CD8-positive, alpha-beta memory T cell (primary cell): ENCODE data around the gene CXXC1. TPM values are rescaled to one million over a fixed set of nuclear protein-coding genes. Genes with fewer than 3 reads are reported as not detected.
"Not testable (repeated sequence)": the region's sequence is repeated elsewhere in the genome, so short reads cannot be mapped to it uniquely, and the experiment has no call there.

Source experiments
- CTCF ChIA-PET: fragments of 350-600 bp; sonication (Branson Sonifier 250); formaldehyde crosslinking; loops from one replicate; lab custom pipeline; 2021; ENCODE audit warnings: antibody characterized with exemption; lab: Charles Lee
- POLR2A ChIA-PET: fragments of 350-600 bp; sonication (Branson Sonifier 250); formaldehyde crosslinking; loops from one replicate; lab custom pipeline; 2021; ENCODE audit warnings: antibody characterized with exemption; lab: Charles Lee
- DNase-seq, 5 donors: peaks; one replicate each; pipeline versions ENCODE4 v3.0.0 to v3.0.0-alpha.2; 2020 to 2022; ENCODE audit warnings: mixed read lengths in 1 of 5
- H3K27ac ChIP-seq: one replicate; pipeline ENCODE4 v1.7.0; 2013; ENCODE audit warnings: low read depth, mild to moderate bottlenecking, low read length, moderate library complexity
- H3K27me3 ChIP-seq: 2 replicates; pipeline ENCODE4 v1.7.0; 2013; ENCODE audit warnings: low read length, mild to moderate bottlenecking; ENCODE audit not compliant: insufficient read depth, poor library complexity, severe bottlenecking
- H3K36me3 ChIP-seq: 2 replicates; pipeline ENCODE4 v1.7.0; 2013; ENCODE audit warnings: mild to moderate bottlenecking, low read length, moderate library complexity; ENCODE audit not compliant: insufficient read depth
- H3K4me1 ChIP-seq: 2 replicates; pipeline ENCODE4 v1.7.0; 2013; ENCODE audit warnings: mild to moderate bottlenecking, low read length, moderate library complexity; ENCODE audit not compliant: insufficient read depth
- H3K4me3 ChIP-seq: 2 replicates; pipeline ENCODE4 v1.7.0; 2013; ENCODE audit warnings: mild to moderate bottlenecking, low read length
- H3K9me3 ChIP-seq: 2 replicates; pipeline ENCODE4 v1.7.0; 2013; ENCODE audit warnings: mild to moderate bottlenecking, low read length
- H3K27ac Mint-ChIP-seq, 8 donors: one replicate each; pipeline ENCODE4 v1.8.0; 2020 to 2021; ENCODE audit warnings: mixed read lengths in 8 of 8, mild to moderate bottlenecking in 6 of 8, inconsistent platforms in 3 of 8, moderate library complexity in 3 of 8
- H3K27me3 Mint-ChIP-seq, 2 donors: one replicate each; pipeline ENCODE4 v1.8.0; 2020 to 2021; ENCODE audit warnings: mixed read lengths in 2 of 2, mild to moderate bottlenecking in 1 of 2, moderate library complexity in 1 of 2
- H3K36me3 Mint-ChIP-seq, 3 donors: one replicate each; pipeline ENCODE4 v1.8.0; 2020 to 2021; ENCODE audit warnings: mixed read lengths in 3 of 3, inconsistent platforms in 1 of 3, mild to moderate bottlenecking in 1 of 3
- H3K4me1 Mint-ChIP-seq, 3 donors: one replicate each; pipeline ENCODE4 v1.8.0; 2020 to 2021; ENCODE audit warnings: mixed read lengths in 3 of 3, inconsistent platforms in 1 of 3, mild to moderate bottlenecking in 1 of 3
- H3K4me3 Mint-ChIP-seq, 7 donors: one replicate each; pipeline ENCODE4 v1.8.0; 2020 to 2021; ENCODE audit warnings: mixed read lengths in 7 of 7, mild to moderate bottlenecking in 6 of 7, moderate library complexity in 4 of 7, inconsistent platforms in 2 of 7
- H3K9me3 Mint-ChIP-seq, 5 donors: one replicate each; pipeline ENCODE4 v1.8.0; 2020 to 2022; ENCODE audit warnings: mixed read lengths in 5 of 5, mild to moderate bottlenecking in 3 of 5, moderate library complexity in 2 of 5, inconsistent platforms in 1 of 5
- polyA plus RNA-seq: library from polyadenylated mRNA; unstranded; fragments of 300-500 nt; fragmentation: Illumina TruSeq; gene quantifications from one replicate; pipeline ENCODE4 v1.2.3, GENCODE V29; 2021
- total RNA-seq, 2 experiments: library from RNA; stranded (reverse); gene quantifications; one replicate each; pipeline ENCODE4 v1.2.3, GENCODE V29; 2021

CXXC1 gene
- total and polyA plus RNA-seq, 3 experiments from 2014 or later: 64.6 to 115 (median 113) TPM

DNA sequence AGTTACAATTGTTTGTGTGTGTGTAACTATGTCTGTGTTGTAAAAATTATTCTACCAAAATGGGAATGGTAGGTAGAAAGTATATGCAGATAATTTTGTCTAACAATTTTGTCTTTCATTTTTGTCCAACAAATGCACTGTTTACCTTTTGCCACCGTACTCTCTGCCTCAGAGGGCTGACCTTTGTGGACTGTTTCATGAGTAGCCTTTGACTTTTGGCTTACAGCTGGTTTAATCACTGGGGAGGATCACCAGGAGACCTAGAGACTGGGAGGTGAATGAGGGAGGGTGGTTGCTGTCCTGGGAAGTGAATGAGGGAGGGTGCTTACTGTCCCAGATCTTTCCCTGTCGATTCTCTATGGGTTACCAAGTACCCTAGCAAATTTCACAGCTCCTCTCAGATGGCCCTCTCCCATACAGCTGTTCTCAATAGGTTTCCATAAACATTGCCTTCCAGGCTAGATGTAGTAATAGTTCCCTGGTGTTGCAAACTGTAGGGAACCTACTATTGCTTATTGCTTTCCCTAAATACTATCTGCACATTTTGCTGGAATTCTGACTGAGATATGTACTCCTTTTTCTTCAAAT lies 26.5 kb upstream of the CXXC1 start:
- no peak for DNase-seq
- no peaks in the 10 kb centered on the region for H3K4me1 Mint-ChIP-seq
- no peak overlapping the region for H3K27ac Mint-ChIP-seq
- H3K36me3 ChIP-seq: no peaks in the 10 kb centered on the region
- H3K4me3 ChIP-seq: no peak overlapping the region
- H3K9me3 Mint-ChIP-seq: no peaks in the 10 kb centered on the region
- H3K27ac ChIP-seq: no peak overlapping the region
- POLR2A ChIA-PET: no interaction called here
- H3K27me3 Mint-ChIP-seq: peaks cover 17 to 55% of the 10 kb centered on the region in 2 donors
- no peak overlapping the region for H3K4me3 Mint-ChIP-seq
- H3K4me1 ChIP-seq: no peaks in the 10 kb centered on the region
- H3K27me3 ChIP-seq: no peaks in the 10 kb centered on the region
- H3K9me3 ChIP-seq: no peaks in the 10 kb centered on the region
- H3K36me3 Mint-ChIP-seq: no peaks in the 10 kb centered on the region
- CTCF ChIA-PET: no interaction called here

DNA sequence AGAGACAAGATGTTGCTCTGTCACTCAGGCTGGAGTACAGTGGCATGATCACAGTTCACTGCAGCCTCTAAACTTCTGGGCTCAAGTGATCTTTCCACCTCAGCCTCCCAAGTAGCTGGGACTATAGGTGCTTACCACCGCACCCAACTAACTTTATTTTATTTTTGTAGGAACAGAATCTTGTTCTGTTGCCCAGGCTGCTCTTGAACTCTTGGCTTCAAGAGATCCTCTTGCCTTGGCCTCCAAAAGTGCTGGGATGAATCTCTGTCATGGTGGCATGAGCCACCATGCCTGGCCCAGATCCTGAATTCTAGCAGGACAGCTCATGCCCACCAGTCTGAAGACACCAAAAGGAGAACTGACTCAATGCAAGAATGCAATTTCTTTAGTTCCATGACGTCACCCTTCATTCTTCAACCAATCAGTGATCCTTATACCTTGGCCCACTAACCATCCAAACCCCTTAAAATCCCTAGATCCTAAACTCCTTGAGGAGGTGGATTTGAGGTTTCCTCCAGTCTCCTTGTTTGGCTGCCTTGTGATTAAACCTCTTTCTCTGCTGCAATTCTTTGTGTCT lies 25.6 kb upstream of the CXXC1 start:
- no peak overlapping the region for H3K27ac ChIP-seq
- Mint-ChIP-seq H3K9me3 (no peaks in the 10 kb centered on the region), H3K36me3 (no peaks in the 10 kb centered on the region), H3K4me3 (no peak overlapping the region), H3K4me1 (peaks cover 5 to 6% (median 6%) of the 10 kb centered on the region in 3 donors), H3K27me3 (peaks cover 17 to 53% of the 10 kb centered on the region in 2 donors), H3K27ac (no peak overlapping the region)
- POLR2A ChIA-PET: no interaction called here
- H3K9me3 ChIP-seq: no peaks in the 10 kb centered on the region
- CTCF ChIA-PET: no interaction called here
- H3K4me3 ChIP-seq: no peak overlapping the region
- no peaks in the 10 kb centered on the region for H3K4me1 ChIP-seq
- H3K36me3 ChIP-seq: no peaks in the 10 kb centered on the region
- no peak for DNase-seq
- H3K27me3 ChIP-seq: no peaks in the 10 kb centered on the region

DNA sequence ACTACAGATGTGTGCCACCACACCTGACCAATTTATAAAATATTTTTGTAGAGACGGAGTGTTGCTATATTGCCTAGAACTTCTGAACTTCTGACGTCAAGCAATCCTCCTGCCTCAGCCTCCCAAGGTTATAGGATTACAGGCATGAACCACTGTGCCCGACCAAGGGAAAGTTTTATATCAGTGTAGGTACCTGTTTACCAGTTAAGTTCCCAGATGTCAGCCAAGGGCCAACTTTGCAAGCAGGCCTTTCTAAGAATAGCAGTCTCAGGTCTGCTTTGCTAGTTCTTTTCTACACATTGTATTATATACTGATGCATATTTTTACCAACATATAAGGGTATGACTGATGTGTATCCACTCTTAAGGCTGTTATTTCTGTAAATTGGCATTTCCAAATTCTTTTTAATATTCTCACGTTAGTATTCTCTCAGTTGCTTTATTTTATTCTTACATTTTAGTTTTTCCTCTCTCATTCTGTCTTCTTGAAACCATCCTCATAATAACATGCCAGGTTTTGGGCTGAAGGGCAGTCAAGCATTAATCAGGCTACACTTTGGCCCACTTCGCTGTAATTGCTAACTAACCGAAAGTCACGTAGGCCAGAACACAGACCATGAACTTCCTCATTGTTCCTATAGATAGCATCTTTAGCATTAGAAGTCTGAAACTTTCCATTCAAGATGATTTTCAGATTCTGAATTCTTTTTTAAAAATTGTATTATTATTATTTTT lies 25.0 kb upstream of the CXXC1 start:
- H3K4me3 Mint-ChIP-seq: no peak overlapping the region
- Histone ChIP-seq H3K27me3 (no peaks in the 10 kb centered on the region), H3K36me3 (no peaks in the 10 kb centered on the region), H3K4me3 (no peak overlapping the region), H3K4me1 (peaks cover under 1% of the 10 kb centered on the region), H3K9me3 (no peaks in the 10 kb centered on the region), H3K27ac (no peak overlapping the region)
- no peak overlapping the region for H3K27ac Mint-ChIP-seq
- CTCF ChIA-PET: no interaction called here
- no peak for DNase-seq
- H3K27me3 Mint-ChIP-seq: peaks cover 21 to 50% of the 10 kb centered on the region in 2 donors
- H3K36me3 Mint-ChIP-seq: peaks cover 0 to 3% (median 0%) of the 10 kb centered on the region in 3 donors
- H3K9me3 Mint-ChIP-seq: no peaks in the 10 kb centered on the region
- H3K4me1 Mint-ChIP-seq: peaks cover 10 to 11% (median 11%) of the 10 kb centered on the region in 3 donors
- POLR2A ChIA-PET: no interaction called here

DNA sequence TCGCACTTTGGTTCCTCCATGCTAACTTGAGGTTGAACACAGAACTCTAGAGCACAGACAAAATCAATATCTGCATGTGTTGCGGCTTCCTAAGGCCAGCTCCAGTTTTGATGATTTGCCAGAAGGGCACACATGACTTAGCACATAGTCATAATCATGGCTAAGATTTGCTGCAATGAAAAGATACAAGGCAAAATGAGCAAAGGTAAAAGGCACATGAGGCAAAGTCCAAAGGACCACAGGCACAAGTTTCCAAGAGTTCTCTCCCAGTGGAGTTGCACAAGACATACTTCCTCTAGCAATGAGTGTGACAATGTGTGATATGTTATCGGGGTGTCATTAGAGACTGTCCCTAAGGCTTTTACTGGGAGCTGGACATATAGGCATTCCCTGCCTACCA lies 24.2 kb upstream of the CXXC1 start:
- peaks cover 8% of the 10 kb centered on the region for H3K4me1 ChIP-seq
- CTCF ChIA-PET: interaction anchor here (1.1 kb wide), 1 partner anchor 45 kb away, joined by 4 read pairs; no protein-coding TSS in a partner anchor
- POLR2A ChIA-PET: interaction anchor here (0.5 kb wide), 1 partner anchor 483 kb away, joined by 3 read pairs; no protein-coding TSS in a partner anchor
- H3K27ac Mint-ChIP-seq: no peak overlapping the region
- no peak overlapping the region for H3K4me3 Mint-ChIP-seq
- no peaks in the 10 kb centered on the region for H3K9me3 ChIP-seq
- no peaks in the 10 kb centered on the region for H3K36me3 ChIP-seq
- no peak overlapping the region for H3K27ac ChIP-seq
- no peaks in the 10 kb centered on the region for H3K9me3 Mint-ChIP-seq
- no peaks in the 10 kb centered on the region for H3K27me3 ChIP-seq
- H3K27me3 Mint-ChIP-seq: peaks cover 19 to 43% of the 10 kb centered on the region in 2 donors
- DNase-seq: no peak
- no peak overlapping the region for H3K4me3 ChIP-seq
- H3K36me3 Mint-ChIP-seq: peaks cover 0 to 3% (median 0%) of the 10 kb centered on the region in 3 donors
- H3K4me1 Mint-ChIP-seq: peaks cover 15 to 20% (median 19%) of the 10 kb centered on the region in 3 donors

DNA sequence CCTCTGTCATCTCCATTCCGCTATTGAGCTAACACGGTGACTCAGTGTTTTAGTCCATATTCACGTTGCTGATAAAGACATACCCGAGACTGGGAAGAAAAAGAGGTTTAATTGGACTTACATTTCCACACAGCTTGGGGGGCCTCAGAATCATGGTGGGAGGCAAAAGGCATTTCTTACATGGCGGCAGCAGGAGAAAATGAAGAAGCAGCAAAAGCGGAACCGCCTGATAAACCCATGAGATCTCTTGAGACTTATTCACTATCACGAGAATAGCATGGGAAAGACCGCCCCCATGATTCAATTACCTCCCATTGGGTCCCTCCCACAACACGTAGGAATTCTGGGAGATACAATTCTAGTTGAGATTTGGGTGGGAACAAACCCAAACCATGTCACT lies 22.6 kb upstream of the CXXC1 start:
- H3K27ac Mint-ChIP-seq: no peak overlapping the region
- no peak for DNase-seq
- no peaks in the 10 kb centered on the region for H3K9me3 ChIP-seq
- H3K27me3 ChIP-seq: no peaks in the 10 kb centered on the region
- ChIA-PET CTCF (no interaction called here), POLR2A (no interaction called here)
- H3K4me1 Mint-ChIP-seq: peaks cover 15 to 21% (median 19%) of the 10 kb centered on the region in 3 donors
- H3K36me3 ChIP-seq: no peaks in the 10 kb centered on the region
- H3K27me3 Mint-ChIP-seq: peaks cover 22 to 42% of the 10 kb centered on the region in 2 donors
- H3K9me3 Mint-ChIP-seq: peaks cover 0 to 3% (median 1%) of the 10 kb centered on the region in 5 donors
- peaks cover 0 to 3% (median 3%) of the 10 kb centered on the region in 3 donors for H3K36me3 Mint-ChIP-seq
- no peak overlapping the region for H3K4me3 ChIP-seq
- peaks cover 8% of the 10 kb centered on the region for H3K4me1 ChIP-seq
- H3K4me3 Mint-ChIP-seq: no peak overlapping the region
- no peak overlapping the region for H3K27ac ChIP-seq

DNA sequence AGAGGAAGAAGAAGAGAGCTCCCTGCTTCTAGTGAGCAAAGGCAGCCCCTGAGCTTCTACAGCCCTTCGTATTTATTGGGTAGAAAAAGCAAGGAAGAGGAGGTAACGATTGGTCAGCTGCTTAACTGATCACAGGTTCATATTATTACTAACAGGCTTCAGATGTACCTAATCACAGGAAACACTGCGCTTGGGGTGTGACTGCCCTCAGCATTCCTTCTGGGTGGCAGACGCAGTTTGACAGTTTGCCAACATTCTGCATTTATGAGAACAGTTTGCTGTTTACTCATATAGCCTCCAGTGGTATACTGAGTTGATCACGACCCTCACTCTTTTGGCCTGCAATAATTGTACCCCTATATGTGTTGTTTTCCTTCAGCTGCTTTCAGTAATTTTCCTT lies 21.4 kb upstream of the CXXC1 start:
- CTCF ChIA-PET: interaction anchor here (1.4 kb wide), 1 partner anchor 42 kb away, joined by 3 read pairs; the partner anchor contains the start of gene CFAP53
- POLR2A ChIA-PET, H3K36me3 Mint-ChIP-seq, H3K4me3 ChIP-seq, DNase-seq, H3K36me3 ChIP-seq, H3K9me3 ChIP-seq, H3K27ac ChIP-seq, H3K4me1 ChIP-seq, H3K27me3 ChIP-seq, H3K9me3 Mint-ChIP-seq: not testable (repeated sequence)
- Mint-ChIP-seq H3K4me3 (peak overlapping the region in 2 of 7 donors; percentile 95 to 98), H3K27me3 (peaks cover 24 to 43% of the 10 kb centered on the region in 2 donors), H3K4me1 (peaks cover 15 to 21% (median 19%) of the 10 kb centered on the region in 3 donors), H3K27ac (peak overlapping the region in 1 of 8 donors; percentile 30)

DNA sequence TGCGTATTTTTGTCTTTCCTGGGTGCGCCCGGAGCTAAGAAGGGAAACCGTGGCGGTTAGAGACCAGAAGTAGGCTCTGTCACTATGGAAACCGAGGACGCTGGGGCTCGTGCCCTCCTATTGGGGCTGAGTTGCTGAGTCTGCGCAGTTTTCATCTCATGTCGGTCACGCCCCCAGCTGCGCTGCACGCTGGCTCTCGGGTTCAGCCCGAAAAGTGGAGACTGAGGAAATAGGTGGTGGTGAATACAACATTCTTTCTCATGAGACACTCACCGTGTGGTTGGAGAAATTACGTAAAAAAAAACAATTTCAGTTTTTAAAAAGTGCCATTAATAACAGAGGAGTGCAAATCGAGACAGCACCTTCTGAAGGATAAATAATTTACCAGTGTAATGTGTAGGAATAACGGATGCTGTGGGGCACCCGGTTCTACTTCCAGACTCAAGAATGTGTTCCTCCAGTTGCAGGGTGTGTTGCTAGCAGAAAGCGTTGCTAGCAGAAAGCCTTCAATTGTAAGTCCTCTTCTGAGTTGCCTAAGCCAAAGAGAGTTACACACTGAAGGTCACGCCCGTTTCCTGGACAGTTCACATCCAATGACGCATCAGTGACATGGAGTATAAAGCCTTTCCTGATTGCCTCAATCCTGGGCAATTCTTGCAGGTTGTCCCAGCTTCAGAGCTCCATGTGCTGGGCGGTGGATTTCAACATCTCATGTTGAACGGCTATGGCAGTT lies 20.4 kb upstream of the CXXC1 start:
- peak overlapping the region; percentile 60 to 90 (median 83) for H3K27ac Mint-ChIP-seq

More for the DNA sequence above, 20.4 kb upstream of the CXXC1 start:
- DNase-seq: peak; percentile 83 to 93 (median 87)
- peaks cover 15 to 21% (median 19%) of the 10 kb centered on the region in 3 donors for H3K4me1 Mint-ChIP-seq
- H3K4me1 ChIP-seq: peaks cover 8% of the 10 kb centered on the region
- ChIA-PET CTCF (interaction anchor here (0.9 to 2.1 kb wide), 5 partner anchors 10 to 49 kb away, joined by 3 to 6 read pairs (median 4); partner anchors contain the start of gene MBD1), POLR2A (interaction anchor here (1.7 kb wide), 1 partner anchor 26 kb away, joined by 6 read pairs; the partner anchor contains the start of gene MBD1)
- H3K4me3 ChIP-seq: peak overlapping the region; percentile 58
- peaks cover 24 to 51% of the 10 kb centered on the region in 2 donors for H3K27me3 Mint-ChIP-seq
- H3K4me3 Mint-ChIP-seq: peak overlapping the region; percentile 84 to 98 (median 94)
- peaks cover 0 to 4% (median 2%) of the 10 kb centered on the region in 5 donors for H3K9me3 Mint-ChIP-seq
- no peaks in the 10 kb centered on the region for H3K9me3 ChIP-seq
- H3K27me3 ChIP-seq: no peaks in the 10 kb centered on the region
- H3K36me3 ChIP-seq: no peaks in the 10 kb centered on the region
- peaks cover 0 to 4% (median 3%) of the 10 kb centered on the region in 3 donors for H3K36me3 Mint-ChIP-seq
- no peak overlapping the region for H3K27ac ChIP-seq
